GM12892 (cell line): ENCODE data around the gene SH2D3C.
"Not testable (repeated sequence)": the region's sequence is repeated elsewhere in the genome, so short reads cannot be mapped to it uniquely, and the experiment has no call there.

Source experiments
- DNase-seq: peaks from one replicate; pipeline ENCODE4 v3.0.0; 2011; ENCODE audit not compliant: insufficient read length
- FAIRE-seq: peaks from 2 replicates; lab custom pipeline; 2011; peaks lifted over from hg19 to GRCh38; lab: Jason Lieb, UNC
- POLR2A ChIP-seq: IDR thresholded peaks from 2 replicates; pipeline ENCODE4 v1.6.1; 2011; ENCODE audit warnings: low read depth, low read length, control low read depth
- POLR2AphosphoS5 ChIP-seq: IDR thresholded peaks from 2 replicates; pipeline ENCODE4 v1.6.1; 2011; ENCODE audit warnings: low read depth, low read length, control low read depth
- TAF1 ChIP-seq: IDR thresholded peaks from 2 replicates; pipeline ENCODE4 v1.6.1; 2011; ENCODE audit warnings: low read depth, mild to moderate bottlenecking, control low read depth, low read length, borderline replicate concordance

The SH2D3C gene

GRCh38 chr9:127768698-127769097, 9.8 kb downstream of the SH2D3C start:
- no peak for TF ChIP-seq POLR2AphosphoS5
- no peak for TF ChIP-seq TAF1
- no peak for TF ChIP-seq POLR2A
- DNase-seq: no peak

GRCh38 chr9:127767909-127768331, 10.5 kb downstream of the SH2D3C start:
- TF ChIP-seq POLR2A: no peak
- no peak for TF ChIP-seq TAF1
- no peak for TF ChIP-seq POLR2AphosphoS5
- FAIRE-seq (no peak), DNase-seq (no peak)

More at GRCh38 chr9:127768698-127769097, 9.8 kb downstream of the SH2D3C start:
- no peak for FAIRE-seq

GRCh38 chr9:127767410-127767809, 11.1 kb downstream of the SH2D3C start:
- DNase-seq: no peak
- no peak for FAIRE-seq

GRCh38 chr9:127765418-127765817, 13.0 kb downstream of the SH2D3C start:
- FAIRE-seq (no peak), DNase-seq (no peak)
- no peak for TF ChIP-seq POLR2AphosphoS5
- TF ChIP-seq TAF1: no peak
- no peak for TF ChIP-seq POLR2A

More at GRCh38 chr9:127767410-127767809, 11.1 kb downstream of the SH2D3C start:
- no peak for TF ChIP-seq POLR2A
- no peak for TF ChIP-seq TAF1
- TF ChIP-seq POLR2AphosphoS5: no peak

- no peak for FAIRE-seq
- TF ChIP-seq POLR2AphosphoS5 (no peak), TAF1 (no peak), POLR2A (no peak)
- DNase-seq: no peak
Measured at GRCh38 chr9:127763918-127764384, 14.5 kb downstream of the SH2D3C start.

- no peak for DNase-seq
- no peak for FAIRE-seq
- TF ChIP-seq POLR2AphosphoS5: no peak
- TF ChIP-seq POLR2A: no peak
- no peak for TF ChIP-seq TAF1
Measured at GRCh38 chr9:127762111-127762676, 16.3 kb downstream of the SH2D3C start.

- FAIRE-seq: no peak
- TF ChIP-seq POLR2AphosphoS5 (no peak), TAF1 (no peak), POLR2A (no peak)
- DNase-seq: no peak
Measured at GRCh38 chr9:127761491-127761956, 16.9 kb downstream of the SH2D3C start.

- DNase-seq: no peak
- no peak for FAIRE-seq
- TF ChIP-seq POLR2AphosphoS5: no peak
Measured at GRCh38 chr9:127761061-127761460, 17.4 kb downstream of the SH2D3C start.

- FAIRE-seq (no peak), DNase-seq (no peak)
- TF ChIP-seq POLR2AphosphoS5: no peak
- TF ChIP-seq POLR2A: no peak
- no peak for TF ChIP-seq TAF1
Measured at GRCh38 chr9:127758843-127759242, 19.6 kb downstream of the SH2D3C start.

GRCh38 chr9:127756776-127757175, 21.7 kb downstream of the SH2D3C start:
- not testable (repeated sequence) for DNase-seq, FAIRE-seq

- TF ChIP-seq POLR2AphosphoS5: no peak
- TF ChIP-seq TAF1: no peak
- no peak for TF ChIP-seq POLR2A
- DNase-seq: no peak
- no peak for FAIRE-seq
Measured at GRCh38 chr9:127756233-127756632, 22.2 kb downstream of the SH2D3C start.
